A549 (cell line): ENCODE results near the gene NRG3. TPM values are rescaled to one million over a fixed set of nuclear protein-coding genes. Genes with fewer than 3 reads are reported as not detected.

Source experiments
- ATAC-seq, 2 experiments: fragments of 200-7000 bp in 1 of 2; fragments of >200 bp in 1 of 2; cut with Nextera tagmentation in 1 of 2; cut with Tn5 transposase in 1 of 2; 3 replicates each; pipeline versions ENCODE4 v1.8.0 to v1.9.1; 2018 to 2020; ENCODE audit warnings: mild to moderate bottlenecking in 1 of 2, moderate library complexity in 1 of 2
- CTCF ChIA-PET: fragments of 300-600 bp; sonication (Branson Sonifier 250); formaldehyde crosslinking; extraction: SDS; loops from one replicate; lab custom pipeline; 2021; ENCODE audit warnings: antibody characterized with exemption, inconsistent platforms; lab: Yijun Ruan, JAX
- POLR2A ChIA-PET: fragments of 350-600 bp; formaldehyde crosslinking; extraction: SDS; loops from one replicate; lab custom pipeline; 2021; ENCODE audit warnings: antibody characterized with exemption, inconsistent platforms; lab: Yijun Ruan, JAX
- DNase-seq, 2 experiments: peaks; one replicate each; pipeline versions ENCODE4 v3.0.0 to v3.0.0-alpha.2; 2011 to 2016; ENCODE audit warnings: low read depth in 1 of 2, low spot score in 1 of 2
- FAIRE-seq: peaks from 2 replicates; lab custom pipeline; 2011; peaks lifted over from hg19 to GRCh38; lab: Jason Lieb, UNC
- H3K27ac ChIP-seq, 2 experiments: fragments of >200 bp; sonication (Bioruptor Twin); formaldehyde crosslinking; 3 replicates each; pipeline ENCODE4 v1.5.1; 2016 to 2017
- H3K4me1 ChIP-seq: fragments of >200 bp; sonication (Bioruptor Twin); formaldehyde crosslinking; 3 replicates; pipeline ENCODE4 v1.6.1; 2016
- H3K4me2 ChIP-seq: fragments of >200 bp; sonication (Bioruptor Twin); formaldehyde crosslinking; 3 replicates; pipeline ENCODE4 v1.6.1; 2016
- H3K4me3 ChIP-seq: fragments of >200 bp; sonication (Bioruptor Twin); formaldehyde crosslinking; 3 replicates; pipeline ENCODE4 v1.5.1; 2016
- H3K9me3 ChIP-seq: fragments of >200 bp; sonication (Bioruptor Twin); formaldehyde crosslinking; 3 replicates; pipeline ENCODE4 v1.6.1; 2016
- BHLHE40 ChIP-seq: IDR thresholded peaks from 2 replicates; pipeline ENCODE4 v1.6.1; 2012; ENCODE audit warnings: low read depth, low read length, inconsistent platforms
- CHD4 ChIP-seq: fragments of 200-600 bp; sonication (generic); IDR thresholded peaks from 2 replicates; pipeline ENCODE4 v1.6.1; 2016; ENCODE audit warnings: antibody characterized with exemption, mild to moderate bottlenecking, borderline replicate concordance
- EHMT2 ChIP-seq: fragments of 200-600 bp; sonication (generic); IDR thresholded peaks from 2 replicates; pipeline ENCODE4 v1.6.1; 2016; ENCODE audit warnings: antibody characterized with exemption, low read depth, mild to moderate bottlenecking, moderate library complexity
- EP300 ChIP-seq, 2 experiments: fragments of >200 bp; sonication (Bioruptor Twin); formaldehyde crosslinking; IDR thresholded peaks; 2 replicates in 1 of 2; 3 replicates in 1 of 2; pipeline ENCODE4 v1.6.1; 2016 to 2017
- ESRRA ChIP-seq: fragments of 150-350 bp; IDR thresholded peaks from 2 replicates; pipeline ENCODE4 v1.6.1; 2014; ENCODE audit warnings: mild to moderate bottlenecking, low read length, borderline replicate concordance
- FOXS1 ChIP-seq: fragments of 250-450 bp; sonication (Bioruptor Pico); IDR thresholded peaks from 2 replicates; pipeline ENCODE4 v1.5.0; 2020; ENCODE audit warnings: mild to moderate bottlenecking, moderate library complexity
- HES2 ChIP-seq: fragments of >200 bp; sonication (Bioruptor Twin); formaldehyde crosslinking; IDR thresholded peaks from 2 replicates; pipeline ENCODE4 v1.6.1; 2016
- HOXB13 ChIP-seq: fragments of 250-450 bp; sonication (Bioruptor Pico); IDR thresholded peaks from 2 replicates; pipeline ENCODE4 v1.5.0; 2020; ENCODE audit warnings: low read depth, mild to moderate bottlenecking, moderate library complexity
- HOXB5 ChIP-seq: fragments of 250-450 bp; sonication (Bioruptor Pico); IDR thresholded peaks from 2 replicates; pipeline ENCODE4 v1.5.0; 2020; ENCODE audit warnings: mild to moderate bottlenecking, moderate library complexity
- JUN ChIP-seq, 2 experiments: fragments of >200 bp; sonication (Bioruptor Twin); formaldehyde crosslinking; IDR thresholded peaks; 2 replicates in 1 of 2; 3 replicates in 1 of 2; pipeline ENCODE4 v1.6.1; 2016 to 2017
- KDM5A ChIP-seq: fragments of 200-600 bp; sonication (generic); IDR thresholded peaks from 2 replicates; pipeline ENCODE4 v1.6.1; 2016; ENCODE audit warnings: antibody characterized with exemption, mild to moderate bottlenecking
- MYC ChIP-seq: IDR thresholded peaks from 2 replicates; pipeline ENCODE4 v1.6.1; 2012; ENCODE audit warnings: mild to moderate bottlenecking, inconsistent platforms, low read length, improper control_type of control experiment, borderline replicate concordance
- PBX3 ChIP-seq: IDR thresholded peaks from 2 replicates; pipeline ENCODE4 v1.6.1; 2012
- RARB ChIP-seq: fragments of 250-450 bp; sonication (Bioruptor Pico); IDR thresholded peaks from 2 replicates; pipeline ENCODE4 v1.8.0; 2021; ENCODE audit warnings: mild to moderate bottlenecking, moderate library complexity
- RFX5 ChIP-seq: fragments of 450-650 bp; IDR thresholded peaks from 2 replicates; pipeline ENCODE4 v1.7.1; 2014; ENCODE audit warnings: antibody characterized with exemption, mild to moderate bottlenecking, moderate library complexity
- RNF2 ChIP-seq: fragments of 200-600 bp; sonication (generic); IDR thresholded peaks from 2 replicates; pipeline ENCODE4 v1.6.1; 2016; ENCODE audit warnings: low read depth, mild to moderate bottlenecking, antibody characterized with exemption, moderate library complexity, borderline replicate concordance
- SMC3 ChIP-seq: fragments of >200 bp; sonication (Bioruptor Twin); formaldehyde crosslinking; IDR thresholded peaks from 3 replicates; pipeline ENCODE4 v1.6.1; 2018; ENCODE audit warnings: inconsistent platforms
- SREBF2 ChIP-seq: fragments of 450-650 bp; IDR thresholded peaks from 2 replicates; pipeline ENCODE4 v1.6.1; 2014; ENCODE audit warnings: mild to moderate bottlenecking, moderate library complexity
- ZNF302 ChIP-seq: fragments of 250-450 bp; sonication (Bioruptor Pico); IDR thresholded peaks from 2 replicates; pipeline ENCODE4 v1.9.0; 2021; ENCODE audit warnings: inconsistent platforms, mild to moderate bottlenecking, moderate library complexity
- ZSCAN20 ChIP-seq: fragments of 250-450 bp; sonication (Bioruptor Pico); IDR thresholded peaks from 2 replicates; pipeline ENCODE4 v1.8.0; 2022; ENCODE audit warnings: mild to moderate bottlenecking, moderate library complexity
- polyA plus RNA-seq, 4 experiments: library from polyadenylated mRNA; depleted of rRNA in 3 of 4; stranded (reverse); fragments of >200 nt; fragmentation: RNase III in 1 of 4; extraction: RNeasy Plus Mini Kit Qiagen cat#74134 plus additional on column Dnase treatment in 1 of 4; gene quantifications; 2 replicates in 3 of 4; 3 replicates in 1 of 4; pipeline ENCODE4 v1.2.3, GENCODE V29; 2011 to 2017
- TF ChIP-seq, protein P1 (sequence below): fragments of 250-450 bp; sonication (Bioruptor Pico); IDR thresholded peaks from 2 replicates; pipeline ENCODE4 v1.5.0; 2021; ENCODE audit warnings: mild to moderate bottlenecking, moderate library complexity, borderline replicate concordance
- TF ChIP-seq, protein P2 (sequence below): fragments of 200-600 bp; sonication (generic); IDR thresholded peaks from 2 replicates; pipeline ENCODE4 v1.6.1; 2016; ENCODE audit warnings: antibody characterized with exemption, mild to moderate bottlenecking, moderate library complexity
- TF ChIP-seq, protein P3 (sequence below): fragments of 150-350 bp; IDR thresholded peaks from 2 replicates; pipeline ENCODE4 v1.6.1; 2014; ENCODE audit warnings: low read depth, mild to moderate bottlenecking, low read length

NRG3 gene
- polyA plus RNA-seq, 2 of the 4 experiments (the other 2 are of a cell fraction), result not detected

DNA sequence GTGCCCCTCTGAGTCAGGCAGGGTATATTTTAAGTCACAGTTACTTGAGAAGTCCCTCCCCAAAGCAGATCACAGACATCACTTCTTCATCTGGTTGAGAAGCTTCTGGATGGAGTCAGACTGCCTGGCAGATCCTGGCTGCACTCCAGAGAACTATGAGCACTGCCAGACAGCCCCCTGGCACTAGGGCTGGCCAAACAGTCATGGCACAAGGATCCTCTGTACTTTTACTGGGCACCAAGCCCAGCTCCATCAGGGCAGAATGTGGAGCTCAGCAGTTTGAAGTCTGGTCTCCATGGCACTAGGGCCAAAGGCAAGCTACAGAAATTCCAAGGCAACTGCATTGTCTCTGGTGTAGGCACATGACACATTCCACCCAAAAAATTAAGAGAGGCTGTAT, 162.1 kb downstream of the NRG3 start:
- TF ChIP-seq, protein P1, sequence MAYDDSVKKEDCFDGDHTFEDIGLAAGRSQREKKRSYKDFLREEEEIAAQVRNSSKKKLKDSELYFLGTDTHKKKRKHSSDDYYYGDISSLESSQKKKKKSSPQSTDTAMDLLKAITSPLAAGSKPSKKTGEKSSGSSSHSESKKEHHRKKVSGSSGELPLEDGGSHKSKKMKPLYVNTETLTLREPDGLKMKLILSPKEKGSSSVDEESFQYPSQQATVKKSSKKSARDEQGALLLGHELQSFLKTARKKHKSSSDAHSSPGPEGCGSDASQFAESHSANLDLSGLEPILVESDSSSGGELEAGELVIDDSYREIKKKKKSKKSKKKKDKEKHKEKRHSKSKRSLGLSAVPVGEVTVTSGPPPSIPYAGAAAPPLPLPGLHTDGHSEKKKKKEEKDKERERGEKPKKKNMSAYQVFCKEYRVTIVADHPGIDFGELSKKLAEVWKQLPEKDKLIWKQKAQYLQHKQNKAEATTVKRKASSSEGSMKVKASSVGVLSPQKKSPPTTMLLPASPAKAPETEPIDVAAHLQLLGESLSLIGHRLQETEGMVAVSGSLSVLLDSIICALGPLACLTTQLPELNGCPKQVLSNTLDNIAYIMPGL (CRISPR knock-in tag), result no peak
- TF ChIP-seq SREBF2 (no peak), HOXB13 (CRISPR knock-in tag) (no peak), EHMT2 (no peak), EP300 (IDR thresholded peaks at IDR 0.05) (no peak), PBX3 (no peak)
- TF ChIP-seq, protein P2, sequence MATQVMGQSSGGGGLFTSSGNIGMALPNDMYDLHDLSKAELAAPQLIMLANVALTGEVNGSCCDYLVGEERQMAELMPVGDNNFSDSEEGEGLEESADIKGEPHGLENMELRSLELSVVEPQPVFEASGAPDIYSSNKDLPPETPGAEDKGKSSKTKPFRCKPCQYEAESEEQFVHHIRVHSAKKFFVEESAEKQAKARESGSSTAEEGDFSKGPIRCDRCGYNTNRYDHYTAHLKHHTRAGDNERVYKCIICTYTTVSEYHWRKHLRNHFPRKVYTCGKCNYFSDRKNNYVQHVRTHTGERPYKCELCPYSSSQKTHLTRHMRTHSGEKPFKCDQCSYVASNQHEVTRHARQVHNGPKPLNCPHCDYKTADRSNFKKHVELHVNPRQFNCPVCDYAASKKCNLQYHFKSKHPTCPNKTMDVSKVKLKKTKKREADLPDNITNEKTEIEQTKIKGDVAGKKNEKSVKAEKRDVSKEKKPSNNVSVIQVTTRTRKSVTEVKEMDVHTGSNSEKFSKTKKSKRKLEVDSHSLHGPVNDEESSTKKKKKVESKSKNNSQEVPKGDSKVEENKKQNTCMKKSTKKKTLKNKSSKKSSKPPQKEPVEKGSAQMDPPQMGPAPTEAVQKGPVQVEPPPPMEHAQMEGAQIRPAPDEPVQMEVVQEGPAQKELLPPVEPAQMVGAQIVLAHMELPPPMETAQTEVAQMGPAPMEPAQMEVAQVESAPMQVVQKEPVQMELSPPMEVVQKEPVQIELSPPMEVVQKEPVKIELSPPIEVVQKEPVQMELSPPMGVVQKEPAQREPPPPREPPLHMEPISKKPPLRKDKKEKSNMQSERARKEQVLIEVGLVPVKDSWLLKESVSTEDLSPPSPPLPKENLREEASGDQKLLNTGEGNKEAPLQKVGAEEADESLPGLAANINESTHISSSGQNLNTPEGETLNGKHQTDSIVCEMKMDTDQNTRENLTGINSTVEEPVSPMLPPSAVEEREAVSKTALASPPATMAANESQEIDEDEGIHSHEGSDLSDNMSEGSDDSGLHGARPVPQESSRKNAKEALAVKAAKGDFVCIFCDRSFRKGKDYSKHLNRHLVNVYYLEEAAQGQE, result no peak
- TF ChIP-seq, protein P3, sequence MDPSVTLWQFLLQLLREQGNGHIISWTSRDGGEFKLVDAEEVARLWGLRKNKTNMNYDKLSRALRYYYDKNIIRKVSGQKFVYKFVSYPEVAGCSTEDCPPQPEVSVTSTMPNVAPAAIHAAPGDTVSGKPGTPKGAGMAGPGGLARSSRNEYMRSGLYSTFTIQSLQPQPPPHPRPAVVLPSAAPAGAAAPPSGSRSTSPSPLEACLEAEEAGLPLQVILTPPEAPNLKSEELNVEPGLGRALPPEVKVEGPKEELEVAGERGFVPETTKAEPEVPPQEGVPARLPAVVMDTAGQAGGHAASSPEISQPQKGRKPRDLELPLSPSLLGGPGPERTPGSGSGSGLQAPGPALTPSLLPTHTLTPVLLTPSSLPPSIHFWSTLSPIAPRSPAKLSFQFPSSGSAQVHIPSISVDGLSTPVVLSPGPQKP, result no peak
- Histone ChIP-seq H3K9me3 (no peaks in the 10 kb centered on the region), H3K4me1 (no peaks in the 10 kb centered on the region), H3K4me3 (no peak overlapping the region), H3K4me2 (no peak overlapping the region), H3K27ac (no peak overlapping the region)
- DNase-seq, result no peak
- POLR2A ChIA-PET, result no interaction called here
- no peak for ATAC-seq
- no peak for FAIRE-seq
- CTCF ChIA-PET, result no interaction called here

- ChIA-PET CTCF (no interaction called here), POLR2A (no interaction called here)
- Histone ChIP-seq H3K9me3 (no peaks in the 10 kb centered on the region), H3K4me1 (no peaks in the 10 kb centered on the region), H3K27ac (no peak overlapping the region), H3K4me2 (no peak overlapping the region), H3K4me3 (no peak overlapping the region)
- no peak for ATAC-seq
- TF ChIP-seq HOXB5 (CRISPR knock-in tag) (no peak), JUN (IDR thresholded peaks at IDR 0.05) (no peak), KDM5A (no peak), PBX3 (no peak), SMC3 (no peak), MYC (no peak), HES2 (no peak), ESRRA (no peak), CHD4 (no peak), RARB (CRISPR knock-in tag) (no peak), ZNF302 (CRISPR knock-in tag) (no peak), EP300 (IDR thresholded peaks at IDR 0.05) (no peak), BHLHE40 (no peak), RNF2 (no peak), FOXS1 (CRISPR knock-in tag) (no peak), RFX5 (no peak), ZSCAN20 (CRISPR knock-in tag) (no peak)
- TF ChIP-seq, protein P2, result no peak
- no peak for DNase-seq
- FAIRE-seq, result no peak
These were observed 163.6 kb downstream of the NRG3 start for GRCh38 chr10:82038587-82038986.
